Measurements from ENCODE around the gene RASA2.
A peak's percentile ranks its signal among the peaks of the same experiment; 100 is the strongest.

Gene RASA2

GRCh38 chr3:141498598-141499223, 11.9 kb downstream of the RASA2 start:
- DNase-seq (ENCODE audit: insufficient read length, low spot score) (no peak), FAIRE-seq (peak; percentile 68)
- no peak for TF ChIP-seq POLR2A (IDR thresholded peaks at IDR 0.05; ENCODE audit: low read depth, low read length)

- FAIRE-seq, result no peak
- no peak for TF ChIP-seq POLR2A (IDR thresholded peaks at IDR 0.05; ENCODE audit: low read depth, low read length)
- DNase-seq (ENCODE audit: insufficient read length, low spot score), result no peak
Measured at GRCh38 chr3:141499284-141499683, 12.5 kb downstream of the RASA2 start.

DNA sequence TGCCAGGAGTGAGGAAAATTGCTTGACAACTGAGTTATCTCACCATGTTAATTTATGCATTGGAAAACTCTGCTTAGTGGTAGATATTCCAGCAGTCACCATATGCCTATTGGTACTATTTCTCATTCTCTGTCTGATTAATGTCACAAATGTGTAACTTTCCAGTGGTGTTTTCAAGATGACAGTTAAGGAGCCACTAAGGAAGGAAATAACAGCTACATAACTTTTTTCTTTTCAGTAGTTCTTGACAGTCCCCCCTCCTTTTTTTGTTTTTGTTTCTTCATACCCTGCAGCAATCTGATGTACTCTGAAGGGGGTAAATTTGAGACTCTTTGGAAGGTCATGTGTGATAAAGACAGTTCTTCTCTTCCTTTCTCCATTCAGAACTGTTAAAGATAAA, 13.1 kb downstream of the RASA2 start:
- TF ChIP-seq POLR2A (IDR thresholded peaks at IDR 0.05; ENCODE audit: low read depth, low read length), result no peak
- DNase-seq (ENCODE audit: insufficient read length, low spot score), result no peak
- FAIRE-seq, result peak; percentile 20

DNA sequence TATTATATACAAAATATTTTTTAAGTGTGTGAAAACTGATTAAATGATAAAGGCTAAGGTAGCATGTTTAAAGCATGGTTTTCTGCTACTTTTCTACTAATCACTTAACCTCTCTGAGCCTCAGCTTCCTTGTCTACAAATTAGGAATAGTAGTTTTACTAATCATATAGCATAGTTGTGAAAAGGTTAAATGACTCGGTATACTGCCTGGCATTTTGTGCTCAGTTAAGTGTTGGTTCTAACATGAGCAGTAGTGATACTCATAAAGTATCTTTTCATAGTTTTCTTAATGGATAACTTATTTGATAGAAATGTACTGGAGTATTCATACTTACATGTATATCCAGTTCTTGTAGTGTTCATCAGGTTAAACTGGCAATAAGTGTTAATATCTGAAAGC, 13.6 kb downstream of the RASA2 start:
- DNase-seq (ENCODE audit: insufficient read length, low spot score) (no peak), FAIRE-seq (no peak)
- TF ChIP-seq POLR2A (IDR thresholded peaks at IDR 0.05; ENCODE audit: low read depth, low read length), result no peak

DNA sequence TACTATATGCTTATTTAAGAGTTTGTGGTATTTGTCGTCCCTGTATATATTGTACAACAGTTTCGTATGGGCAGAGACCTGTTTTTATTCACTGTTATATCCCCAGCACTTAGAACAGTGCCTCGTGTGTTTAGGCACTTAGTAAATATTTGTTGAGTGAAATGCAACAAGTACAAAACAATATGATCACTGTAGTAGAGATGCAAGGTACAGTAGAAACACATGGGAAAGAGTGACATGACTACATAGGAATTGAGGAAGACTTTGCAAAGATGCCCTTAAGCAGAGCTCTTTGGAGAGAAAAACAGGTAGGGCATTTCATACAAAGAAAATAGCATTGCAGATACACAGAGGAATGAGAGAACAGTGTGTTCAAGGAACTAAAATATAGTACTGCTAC, 18.3 kb downstream of the RASA2 start:
- TF ChIP-seq POLR2A (IDR thresholded peaks at IDR 0.05; ENCODE audit: low read depth, low read length), result no peak
- DNase-seq (ENCODE audit: insufficient read length, low spot score) (no peak), FAIRE-seq (peak; percentile 69)

GRCh38 chr3:141506071-141506470, 19.2 kb downstream of the RASA2 start:
- no peak for TF ChIP-seq POLR2A (IDR thresholded peaks at IDR 0.05; ENCODE audit: low read depth, low read length)
- no peak for DNase-seq (ENCODE audit: insufficient read length, low spot score)
- FAIRE-seq, result no peak

DNA sequence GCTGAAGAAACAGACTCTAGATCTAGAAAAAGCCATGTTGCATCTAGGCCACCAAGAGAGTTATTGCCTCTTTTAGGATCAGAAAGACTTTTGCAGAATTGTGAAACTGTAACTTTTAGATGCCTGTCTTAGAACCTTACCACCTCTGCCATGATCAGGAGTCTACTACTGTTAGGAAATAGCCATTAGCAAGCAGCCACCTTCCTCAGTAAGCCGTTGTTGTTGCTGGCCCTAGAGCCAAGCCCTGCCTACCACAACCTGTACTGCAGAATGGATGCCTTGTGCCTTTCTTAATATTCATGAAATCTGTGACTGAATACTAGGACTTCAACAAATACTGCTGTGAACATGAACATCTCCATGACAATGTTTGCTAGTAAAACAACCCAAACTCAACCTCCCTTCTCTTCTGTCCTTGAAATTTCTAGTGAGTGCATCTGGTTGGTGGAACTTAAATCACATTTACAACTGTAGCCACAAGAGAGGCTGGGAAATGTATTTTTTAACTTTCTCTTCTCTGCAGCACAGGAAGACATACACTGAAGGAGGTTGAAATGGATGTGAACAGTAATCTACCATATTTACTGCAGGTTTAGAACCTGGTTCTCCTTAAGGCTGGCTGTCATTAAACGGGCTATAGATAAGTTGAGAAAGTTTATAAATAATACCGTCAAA, 20.7 kb downstream of the RASA2 start:
- no peak for TF ChIP-seq POLR2A (IDR thresholded peaks at IDR 0.05; ENCODE audit: low read depth, low read length)
- FAIRE-seq (peak; percentile 50), DNase-seq (ENCODE audit: insufficient read length, low spot score) (no peak)

DNA sequence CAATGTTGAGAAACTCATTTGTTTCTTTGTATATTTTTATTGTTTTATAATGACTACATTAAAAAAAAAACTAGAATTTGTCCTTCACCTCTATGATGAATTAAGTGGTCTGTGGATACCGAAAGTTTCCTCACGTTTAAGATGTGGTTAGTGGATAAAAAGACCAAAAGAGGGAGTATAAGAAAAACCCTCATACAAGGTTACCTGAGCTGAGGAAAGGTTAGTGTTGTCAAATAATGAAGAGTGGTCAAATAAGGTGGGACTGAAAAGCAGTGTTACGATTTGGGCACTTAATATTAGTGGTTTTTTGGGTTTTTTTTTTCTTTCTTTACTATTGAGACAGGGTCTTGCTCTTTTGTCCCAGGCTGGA, 21.2 kb downstream of the RASA2 start:
- DNase-seq (ENCODE audit: insufficient read length, low spot score) (no peak), FAIRE-seq (no peak)
- no peak for TF ChIP-seq POLR2A (IDR thresholded peaks at IDR 0.05; ENCODE audit: low read depth, low read length)

DNA sequence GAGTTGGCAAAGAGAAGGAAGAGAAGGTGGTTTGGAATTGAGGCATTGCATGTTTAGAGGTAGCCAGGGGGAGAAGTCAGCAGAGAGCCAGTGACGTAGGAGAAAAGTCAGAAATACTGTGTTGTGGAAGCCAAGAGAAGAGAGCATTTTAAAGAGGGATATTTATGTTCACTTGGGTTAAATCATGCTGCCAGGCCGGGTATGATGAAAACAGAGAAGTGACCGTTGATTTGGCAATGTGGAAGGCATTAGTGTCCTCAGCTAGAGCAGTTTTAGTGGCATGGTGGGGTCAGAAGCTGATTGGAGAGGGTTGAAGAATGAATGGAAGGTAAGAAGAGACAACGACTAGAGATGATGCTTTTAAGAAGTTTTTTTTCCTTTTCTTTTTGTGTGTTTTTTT, 24.5 kb downstream of the RASA2 start:
- FAIRE-seq, result peak; percentile 20
- no peak for TF ChIP-seq POLR2A (IDR thresholded peaks at IDR 0.05; ENCODE audit: low read depth, low read length)
- DNase-seq (ENCODE audit: insufficient read length, low spot score), result no peak

DNA sequence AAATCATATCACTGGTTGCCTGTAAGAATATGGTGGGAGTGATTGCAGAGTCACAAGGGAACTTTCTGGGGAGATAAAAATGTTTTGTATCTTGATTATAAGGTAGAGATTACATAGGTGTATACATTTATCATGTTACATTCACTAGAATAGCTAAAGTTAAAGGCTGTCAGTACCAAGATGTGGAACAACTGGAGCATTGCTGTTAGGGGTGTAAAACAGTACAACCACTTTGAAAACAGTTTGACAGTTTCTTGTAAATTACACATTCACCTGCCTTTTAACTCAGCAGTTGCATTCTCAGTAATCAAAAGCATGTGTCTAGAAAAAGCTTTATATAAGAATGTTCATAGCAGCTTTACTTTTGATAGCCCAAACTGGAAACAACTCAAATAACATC, 27.6 kb downstream of the RASA2 start:
- no peak for DNase-seq (ENCODE audit: insufficient read length, low spot score)
- FAIRE-seq, result peak; percentile 43
- no peak for TF ChIP-seq POLR2A (IDR thresholded peaks at IDR 0.05; ENCODE audit: low read depth, low read length)

- TF ChIP-seq POLR2A (IDR thresholded peaks at IDR 0.05; ENCODE audit: low read depth, low read length), result no peak
- FAIRE-seq, result no peak
- DNase-seq (ENCODE audit: insufficient read length, low spot score), result no peak
Measured at GRCh38 chr3:141519587-141519986, 32.8 kb downstream of the RASA2 start.

DNA sequence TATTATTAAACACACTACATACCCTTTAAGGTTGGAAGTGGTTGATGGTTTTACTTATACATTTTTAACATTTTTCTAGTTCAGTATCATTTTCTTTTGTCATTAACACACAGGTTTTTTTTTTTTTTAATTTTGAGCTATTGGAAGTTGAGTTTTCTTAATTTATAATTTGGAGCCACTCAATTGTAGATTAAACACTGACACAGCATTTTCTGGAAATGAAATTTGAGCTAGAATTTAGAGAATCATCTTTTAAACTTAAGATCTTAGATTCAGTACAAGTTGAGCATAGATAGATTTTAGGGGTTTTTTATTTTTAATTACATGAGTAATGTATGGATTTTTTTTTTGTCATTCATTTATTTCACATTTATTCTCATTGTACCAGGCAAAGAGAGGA, 35.0 kb downstream of the RASA2 start:
- no peak for FAIRE-seq
- no peak for DNase-seq (ENCODE audit: insufficient read length, low spot score)

GRCh38 chr3:141523615-141524375, 37.0 kb downstream of the RASA2 start:
- DNase-seq (ENCODE audit: insufficient read length, low spot score), result no peak
- FAIRE-seq, result peak; percentile 79
- TF ChIP-seq POLR2A (IDR thresholded peaks at IDR 0.05; ENCODE audit: low read depth, low read length), result no peak

More for the DNA sequence above, 35.0 kb downstream of the RASA2 start:
- TF ChIP-seq POLR2A (IDR thresholded peaks at IDR 0.05; ENCODE audit: low read depth, low read length), result no peak

DNA sequence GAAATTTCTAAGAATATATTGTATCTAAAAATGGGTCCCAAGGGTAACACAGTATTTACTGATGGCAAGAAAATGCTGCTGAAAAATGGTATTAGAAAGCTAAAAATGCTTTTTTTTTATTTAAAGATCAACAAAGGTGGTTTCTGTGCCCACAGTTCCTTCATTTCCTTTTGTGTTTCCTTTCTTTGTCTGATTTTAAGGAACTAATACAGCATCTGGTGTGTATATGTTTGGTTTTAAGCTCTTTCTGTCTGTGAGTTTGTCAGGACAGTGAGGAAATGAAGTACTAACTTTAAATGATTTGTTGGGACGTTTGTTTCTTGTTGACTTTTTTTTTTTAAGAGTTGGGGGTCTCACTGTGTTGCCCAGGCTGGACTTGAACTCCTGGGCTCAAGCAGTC, 38.2 kb downstream of the RASA2 start:
- no peak for FAIRE-seq
- no peak for TF ChIP-seq POLR2A (IDR thresholded peaks at IDR 0.05; ENCODE audit: low read depth, low read length)

DNA sequence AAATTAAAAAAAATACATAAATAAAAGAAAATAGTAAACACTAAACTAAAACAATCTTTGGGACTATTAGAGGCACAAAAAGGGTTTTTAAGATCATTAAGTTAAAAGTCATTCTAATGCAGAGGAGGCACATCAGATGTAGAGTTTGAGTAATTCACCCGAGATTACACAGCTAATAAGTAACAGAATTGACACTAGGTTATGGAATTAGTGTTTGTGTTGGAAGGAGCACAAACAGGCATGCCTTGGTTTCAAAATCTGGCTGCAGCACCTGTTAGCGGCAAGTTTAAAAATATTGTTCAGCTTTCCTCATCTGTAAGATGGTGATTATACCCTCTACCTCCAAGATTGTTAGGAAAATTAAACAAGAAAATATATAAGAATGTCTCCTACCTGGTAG, 39.0 kb downstream of the RASA2 start:
- FAIRE-seq, result no peak
- no peak for DNase-seq (ENCODE audit: insufficient read length, low spot score)
- TF ChIP-seq POLR2A (IDR thresholded peaks at IDR 0.05; ENCODE audit: low read depth, low read length), result no peak

More for the DNA sequence above, 38.2 kb downstream of the RASA2 start:
- no peak for DNase-seq (ENCODE audit: insufficient read length, low spot score)

Data from H54 (cell line).